Activated CD4-positive, alpha-beta T cell treated with anti-CD3 and anti-CD28 coated beads, Interleukin-2, amount 50 U/mL, for 48 hours (primary cell): ENCODE data around the gene GMPPB.

Source experiments
- DNase-seq, 2 experiments: peaks; one replicate each; pipeline ENCODE4 v3.0.0-alpha.2; 2020

Gene GMPPB

GRCh38 chr3:49727924-49728361 lies 4.2 kb upstream of the GMPPB start:
- DNase-seq: no peak

- no peak for DNase-seq
These were observed 3.6 kb upstream of the GMPPB start for GRCh38 chr3:49727154-49727923.

- no peak for DNase-seq
These were observed 2.3 kb upstream of the GMPPB start for GRCh38 chr3:49725906-49726681.

GRCh38 chr3:49724586-49724985 lies 835 bp upstream of the GMPPB start:
- DNase-seq: peak; percentile 37 to 38

GRCh38 chr3:49723296-49723627 lies 489 bp downstream of the GMPPB start:
- peak; percentile 66 to 72 for DNase-seq

GRCh38 chr3:49722896-49723295 lies 855 bp downstream of the GMPPB start:
- DNase-seq: no peak

GRCh38 chr3:49721896-49722781 lies 1.6 kb downstream of the GMPPB start:
- no peak for DNase-seq

GRCh38 chr3:49721596-49721895 lies 2.2 kb downstream of the GMPPB start:
- no peak for DNase-seq

GRCh38 chr3:49720855-49721595 lies 2.7 kb downstream of the GMPPB start:
- DNase-seq: no peak

- peak; percentile 94 to 96 for DNase-seq
These were observed 4.4 kb downstream of the GMPPB start, which contains the start of gene AMIGO3 for GRCh38 chr3:49719214-49719884. AMIGO3 (minus strand) TSS chr3:49719684; CDS start chr3:49719465, 219 bp downstream.

GRCh38 chr3:49718858-49719213 lies 4.9 kb downstream of the GMPPB start:
- DNase-seq: peak in 1 of 2 experiments; percentile 30

- no peak for DNase-seq
These were observed 5.5 kb downstream of the GMPPB start for GRCh38 chr3:49717959-49718857.

GRCh38 chr3:49717211-49717958 lies 6.4 kb downstream of the GMPPB start:
- no peak for DNase-seq

- no peak for DNase-seq
These were observed 7.0 kb downstream of the GMPPB start for GRCh38 chr3:49716691-49717210.

GRCh38 chr3:49716169-49716568 lies 7.6 kb downstream of the GMPPB start:
- no peak for DNase-seq

GRCh38 chr3:49715611-49716121 lies 8.1 kb downstream of the GMPPB start:
- no peak for DNase-seq

GRCh38 chr3:49714728-49715550 lies 8.8 kb downstream of the GMPPB start:
- no peak for DNase-seq

- DNase-seq: no peak
These were observed 10.2 kb downstream of the GMPPB start for GRCh38 chr3:49713336-49714105.
